GM19035 (cell line): ENCODE data around the gene AVPR2.

Source experiments
- ATAC-seq: cut with Tn5 transposase; IDR thresholded peaks from one replicate; pipeline ENCODE4 v1.9.1; 2021; ENCODE audit not compliant: unreplicated experiment

Gene AVPR2

GRCh38 chrX:153885208-153885787 lies 19.2 kb upstream of the AVPR2 start:
- no peak for ATAC-seq

GRCh38 chrX:153885968-153886903 lies 18.2 kb upstream of the AVPR2 start, which contains the start of gene L1CAM:
TSS of gene L1CAM (minus strand) at chrX:153886173. CDS start at chrX:153875836, 10,337 bp downstream.
- ATAC-seq: no peak

GRCh38 chrX:153886915-153887314 lies 17.6 kb upstream of the AVPR2 start:
- ATAC-seq: no peak

GRCh38 chrX:153887385-153887784 lies 17.1 kb upstream of the AVPR2 start:
- no peak for ATAC-seq

- ATAC-seq: no peak
Measured at GRCh38 chrX:153888344-153888743, 16.1 kb upstream of the AVPR2 start.

- ATAC-seq: no peak
Measured at GRCh38 chrX:153889123-153889522, 15.3 kb upstream of the AVPR2 start.

- ATAC-seq: no peak
Measured at GRCh38 chrX:153897899-153898298, 6.6 kb upstream of the AVPR2 start.

- no peak for ATAC-seq
Measured at GRCh38 chrX:153900831-153901752, 3.4 kb upstream of the AVPR2 start.

- no peak for ATAC-seq
Measured at GRCh38 chrX:153901753-153902140, 2.7 kb upstream of the AVPR2 start.

GRCh38 chrX:153902385-153902784 lies 2.1 kb upstream of the AVPR2 start:
- ATAC-seq: no peak

- no peak for ATAC-seq
Measured at GRCh38 chrX:153903238-153903980, 1.1 kb upstream of the AVPR2 start.

GRCh38 chrX:153905481-153906095 lies 1.1 kb downstream of the AVPR2 start:
- no peak for ATAC-seq

- ATAC-seq: no peak
Measured at GRCh38 chrX:153906126-153906917, 1.8 kb downstream of the AVPR2 start.

GRCh38 chrX:153907456-153907855 lies 3.0 kb downstream of the AVPR2 start:
- ATAC-seq: no peak

GRCh38 chrX:153908219-153908860 lies 3.9 kb downstream of the AVPR2 start:
- ATAC-seq: no peak

GRCh38 chrX:153909024-153909979 lies 4.8 kb downstream of the AVPR2 start:
- no peak for ATAC-seq

- ATAC-seq: no peak
Measured at GRCh38 chrX:153909980-153910360, 5.5 kb downstream of the AVPR2 start.

- ATAC-seq: no peak
Measured at GRCh38 chrX:153910446-153910845, 6.0 kb downstream of the AVPR2 start.
